Measurements from ENCODE around the gene KCNQ1. TPM values are rescaled to one million over a fixed set of nuclear protein-coding genes. Genes with fewer than 3 reads are reported as not detected.

KCNQ1 gene
- total RNA-seq, 1 donor from 2014 or later, result 3.4 TPM

- H3K27ac Mint-ChIP-seq, result no peak overlapping the region
- no peaks in the 10 kb centered on the region for H3K27me3 Mint-ChIP-seq (ENCODE audit: low read depth)
- H3K4me1 Mint-ChIP-seq (ENCODE audit: low read depth), result no peaks in the 10 kb centered on the region
- intact Hi-C loops (cut with micrococcal nuclease), result no loop called here
- H3K4me3 Mint-ChIP-seq (ENCODE audit: low read depth), result no peak overlapping the region
- H3K9me3 Mint-ChIP-seq, result no peaks in the 10 kb centered on the region
- no peaks in the 10 kb centered on the region for H3K36me3 Mint-ChIP-seq (ENCODE audit: low read depth)
- no peak for DNase-seq (ENCODE audit: low spot score)
Measured at GRCh38 chr11:2745511-2745910, 300.7 kb downstream of the KCNQ1 start.

GRCh38 chr11:2746401-2747247, 301.8 kb downstream of the KCNQ1 start:
- no peaks in the 10 kb centered on the region for H3K4me1 Mint-ChIP-seq (ENCODE audit: low read depth)
- no peak for DNase-seq (ENCODE audit: low spot score)
- no peaks in the 10 kb centered on the region for H3K27me3 Mint-ChIP-seq (ENCODE audit: low read depth)
- H3K27ac Mint-ChIP-seq, result no peak overlapping the region
- H3K4me3 Mint-ChIP-seq (ENCODE audit: low read depth), result no peak overlapping the region
- intact Hi-C loops (cut with micrococcal nuclease), result no loop called here
- H3K9me3 Mint-ChIP-seq, result no peaks in the 10 kb centered on the region
- H3K36me3 Mint-ChIP-seq (ENCODE audit: low read depth), result no peaks in the 10 kb centered on the region

GRCh38 chr11:2747248-2748027, 302.6 kb downstream of the KCNQ1 start:
- no peaks in the 10 kb centered on the region for H3K4me1 Mint-ChIP-seq (ENCODE audit: low read depth)
- H3K9me3 Mint-ChIP-seq, result no peaks in the 10 kb centered on the region
- DNase-seq (ENCODE audit: low spot score), result no peak
- no peaks in the 10 kb centered on the region for H3K36me3 Mint-ChIP-seq (ENCODE audit: low read depth)
- intact Hi-C loops (cut with micrococcal nuclease), result no loop called here
- no peak overlapping the region for H3K27ac Mint-ChIP-seq
- no peaks in the 10 kb centered on the region for H3K27me3 Mint-ChIP-seq (ENCODE audit: low read depth)
- H3K4me3 Mint-ChIP-seq (ENCODE audit: low read depth), result no peak overlapping the region

GRCh38 chr11:2748061-2748813, 303.4 kb downstream of the KCNQ1 start:
- H3K27me3 Mint-ChIP-seq (ENCODE audit: low read depth), result no peaks in the 10 kb centered on the region
- H3K9me3 Mint-ChIP-seq, result no peaks in the 10 kb centered on the region
- intact Hi-C loops (cut with micrococcal nuclease), result no loop called here
- no peak overlapping the region for H3K4me3 Mint-ChIP-seq (ENCODE audit: low read depth)
- DNase-seq (ENCODE audit: low spot score), result no peak
- H3K36me3 Mint-ChIP-seq (ENCODE audit: low read depth), result no peaks in the 10 kb centered on the region
- H3K27ac Mint-ChIP-seq, result no peak overlapping the region
- no peaks in the 10 kb centered on the region for H3K4me1 Mint-ChIP-seq (ENCODE audit: low read depth)

- DNase-seq (ENCODE audit: low spot score), result no peak
- Mint-ChIP-seq H3K27ac (no peak overlapping the region), H3K4me1 (ENCODE audit: low read depth) (no peaks in the 10 kb centered on the region), H3K4me3 (ENCODE audit: low read depth) (no peak overlapping the region), H3K9me3 (peaks cover 2% of the 10 kb centered on the region), H3K27me3 (ENCODE audit: low read depth) (no peaks in the 10 kb centered on the region), H3K36me3 (ENCODE audit: low read depth) (no peaks in the 10 kb centered on the region)
- intact Hi-C loops (cut with micrococcal nuclease), result no loop called here
Measured at GRCh38 chr11:2748814-2749554, 304.2 kb downstream of the KCNQ1 start.

GRCh38 chr11:2750101-2750681, 305.4 kb downstream of the KCNQ1 start:
- Mint-ChIP-seq H3K27ac (no peak overlapping the region), H3K9me3 (peaks cover 5% of the 10 kb centered on the region), H3K27me3 (ENCODE audit: low read depth) (no peaks in the 10 kb centered on the region), H3K4me3 (ENCODE audit: low read depth) (no peak overlapping the region), H3K4me1 (ENCODE audit: low read depth) (no peaks in the 10 kb centered on the region), H3K36me3 (ENCODE audit: low read depth) (no peaks in the 10 kb centered on the region)
- DNase-seq (ENCODE audit: low spot score), result no peak
- intact Hi-C loops (cut with micrococcal nuclease), result no loop called here

- Mint-ChIP-seq H3K9me3 (peaks cover 5% of the 10 kb centered on the region), H3K4me3 (ENCODE audit: low read depth) (no peak overlapping the region), H3K36me3 (ENCODE audit: low read depth) (no peaks in the 10 kb centered on the region), H3K4me1 (ENCODE audit: low read depth) (no peaks in the 10 kb centered on the region), H3K27ac (no peak overlapping the region), H3K27me3 (ENCODE audit: low read depth) (no peaks in the 10 kb centered on the region)
- no peak for DNase-seq (ENCODE audit: low spot score)
- intact Hi-C loops (cut with micrococcal nuclease), result no loop called here
Measured at GRCh38 chr11:2750682-2751522, 306.1 kb downstream of the KCNQ1 start.

GRCh38 chr11:2751523-2752203, 306.9 kb downstream of the KCNQ1 start:
- Mint-ChIP-seq H3K4me3 (ENCODE audit: low read depth) (no peak overlapping the region), H3K4me1 (ENCODE audit: low read depth) (no peaks in the 10 kb centered on the region), H3K36me3 (ENCODE audit: low read depth) (no peaks in the 10 kb centered on the region), H3K27me3 (ENCODE audit: low read depth) (no peaks in the 10 kb centered on the region), H3K27ac (no peak overlapping the region), H3K9me3 (peaks cover 5% of the 10 kb centered on the region)
- DNase-seq (ENCODE audit: low spot score), result no peak
- intact Hi-C loops (cut with micrococcal nuclease), result no loop called here

- H3K27ac Mint-ChIP-seq, result no peak overlapping the region
- intact Hi-C loops (cut with micrococcal nuclease), result no loop called here
- H3K27me3 Mint-ChIP-seq (ENCODE audit: low read depth), result no peaks in the 10 kb centered on the region
- no peaks in the 10 kb centered on the region for H3K36me3 Mint-ChIP-seq (ENCODE audit: low read depth)
- no peaks in the 10 kb centered on the region for H3K4me1 Mint-ChIP-seq (ENCODE audit: low read depth)
- H3K4me3 Mint-ChIP-seq (ENCODE audit: low read depth), result no peak overlapping the region
- peaks cover 5% of the 10 kb centered on the region for H3K9me3 Mint-ChIP-seq
- DNase-seq (ENCODE audit: low spot score), result no peak
Measured at GRCh38 chr11:2752204-2752770, 307.5 kb downstream of the KCNQ1 start.

GRCh38 chr11:2752923-2753322, 308.1 kb downstream of the KCNQ1 start:
- Mint-ChIP-seq H3K4me1 (ENCODE audit: low read depth) (no peaks in the 10 kb centered on the region), H3K27me3 (ENCODE audit: low read depth) (no peaks in the 10 kb centered on the region), H3K4me3 (ENCODE audit: low read depth) (no peak overlapping the region), H3K27ac (no peak overlapping the region), H3K9me3 (peaks cover 5% of the 10 kb centered on the region), H3K36me3 (ENCODE audit: low read depth) (no peaks in the 10 kb centered on the region)
- no peak for DNase-seq (ENCODE audit: low spot score)
- intact Hi-C loops (cut with micrococcal nuclease), result no loop called here

GRCh38 chr11:2754008-2754407, 309.2 kb downstream of the KCNQ1 start:
- no peaks in the 10 kb centered on the region for H3K4me1 Mint-ChIP-seq (ENCODE audit: low read depth)
- no peak for DNase-seq (ENCODE audit: low spot score)
- H3K4me3 Mint-ChIP-seq (ENCODE audit: low read depth), result no peak overlapping the region
- H3K36me3 Mint-ChIP-seq (ENCODE audit: low read depth), result no peaks in the 10 kb centered on the region
- no peak overlapping the region for H3K27ac Mint-ChIP-seq
- intact Hi-C loops (cut with micrococcal nuclease), result no loop called here
- no peaks in the 10 kb centered on the region for H3K27me3 Mint-ChIP-seq (ENCODE audit: low read depth)
- H3K9me3 Mint-ChIP-seq, result peaks cover 5% of the 10 kb centered on the region
